Suppressor macrophage (primary cell): ENCODE data around the gene TEX30.

ENCODE experiments used
- DNase-seq, 4 experiments: peaks; one replicate each; pipeline ENCODE4 v3.0.0-alpha.2; 2020 to 2022

TEX30 gene

GRCh38 chr13:102779436-102780159 lies 6.0 kb upstream of the TEX30 start:
- DNase-seq: no peak

GRCh38 chr13:102777736-102778135 lies 4.2 kb upstream of the TEX30 start:
- no peak for DNase-seq

- DNase-seq: no peak
Observed at GRCh38 chr13:102776271-102776670, 2.7 kb upstream of the TEX30 start.

GRCh38 chr13:102774591-102775520 lies 1.3 kb upstream of the TEX30 start:
- no peak for DNase-seq

GRCh38 chr13:102774214-102774568 lies 605 bp upstream of the TEX30 start:
- no peak for DNase-seq

- DNase-seq: no peak
Observed at GRCh38 chr13:102772042-102772425, 1.6 kb downstream of the TEX30 start.

- no peak for DNase-seq
Observed at GRCh38 chr13:102771298-102772041, 2.1 kb downstream of the TEX30 start.

GRCh38 chr13:102770435-102770834 lies 3.2 kb downstream of the TEX30 start:
- DNase-seq: no peak

GRCh38 chr13:102769679-102770078 lies 3.9 kb downstream of the TEX30 start:
- DNase-seq: no peak

GRCh38 chr13:102768909-102769308 lies 4.7 kb downstream of the TEX30 start:
- DNase-seq: no peak

- no peak for DNase-seq
Observed at GRCh38 chr13:102763741-102764140, 9.8 kb downstream of the TEX30 start.

GRCh38 chr13:102761071-102761470 lies 12.5 kb downstream of the TEX30 start:
- DNase-seq: no peak

- DNase-seq: no peak
Observed at GRCh38 chr13:102758842-102759241, 14.7 kb downstream of the TEX30 start.

- no peak for DNase-seq
Observed at GRCh38 chr13:102757006-102757405, 16.6 kb downstream of the TEX30 start.

- DNase-seq: no peak
Observed at GRCh38 chr13:102751886-102752285, 21.7 kb downstream of the TEX30 start.

GRCh38 chr13:102742506-102742905 lies 31.1 kb downstream of the TEX30 start:
- no peak for DNase-seq

- no peak for DNase-seq
Observed at GRCh38 chr13:102742101-102742500, 31.5 kb downstream of the TEX30 start.

- DNase-seq: peak in 2 of 4 experiments; percentile 42 to 52
Observed at GRCh38 chr13:102729560-102730270, 43.9 kb downstream of the TEX30 start.

GRCh38 chr13:102726430-102726829 lies 47.2 kb downstream of the TEX30 start:
- no peak for DNase-seq

GRCh38 chr13:102724923-102725322 lies 48.7 kb downstream of the TEX30 start:
- DNase-seq: peak in 3 of 4 experiments; percentile 12 to 22 (median 14)

GRCh38 chr13:102721800-102722231 lies 51.8 kb downstream of the TEX30 start:
- DNase-seq: peak in 2 of 4 experiments; percentile 19 to 22

- no peak for DNase-seq
Observed at GRCh38 chr13:102718746-102719145, 54.8 kb downstream of the TEX30 start.
